Keratinocyte (primary cell): Measurements from ENCODE around the gene OSGEP. TPM values are rescaled to one million over a fixed set of nuclear protein-coding genes. Genes with fewer than 3 reads are reported as not detected.

Experiments used
- DNase-seq: peaks from one replicate; pipeline ENCODE4 v3.0.0-alpha.2; 2011; ENCODE audit warnings: low read depth, missing footprints, low spot score
- FAIRE-seq: peaks from 2 replicates; lab custom pipeline; 2011; peaks lifted over from hg19 to GRCh38; lab: Jason Lieb, UNC
- H2AFZ ChIP-seq: 2 replicates; pipeline ENCODE4 v1.6.0; 2012; ENCODE audit warnings: low read length, control low read depth, inconsistent platforms; ENCODE audit not compliant: control insufficient read depth
- H3K27ac ChIP-seq: 2 replicates; pipeline ENCODE4 v1.5.1; 2011; ENCODE audit warnings: low read length; ENCODE audit not compliant: control insufficient read depth, insufficient read depth
- H3K27me3 ChIP-seq: 3 replicates; pipeline ENCODE4 v1.6.0; 2011; ENCODE audit warnings: low read length; ENCODE audit not compliant: control insufficient read depth, insufficient read depth; ENCODE audit errors: extremely low read depth
- H3K36me3 ChIP-seq, 2 experiments: 2 replicates in 1 of 2; 3 replicates in 1 of 2; pipeline ENCODE4 v1.5.1; 2011; ENCODE audit warnings: low read length in 2 of 2, mild to moderate bottlenecking in 1 of 2; ENCODE audit not compliant: control insufficient read depth in 2 of 2, insufficient read depth in 2 of 2; ENCODE audit errors: extremely low read depth in 1 of 2
- H3K4me1 ChIP-seq: 3 replicates; pipeline ENCODE4 v1.5.1; 2011; ENCODE audit warnings: low read length; ENCODE audit not compliant: control insufficient read depth, insufficient read depth; ENCODE audit errors: extremely low read depth
- H3K4me2 ChIP-seq: 3 replicates; pipeline ENCODE4 v1.6.0; 2011; ENCODE audit warnings: low read depth, low read length; ENCODE audit not compliant: control insufficient read depth, insufficient read depth; ENCODE audit errors: extremely low read depth
- H3K4me3 ChIP-seq, 3 experiments: fragments of 200-600 bp in 1 of 3; sonication (generic) in 1 of 3; 2 replicates in 2 of 3; 3 replicates in 1 of 3; pipeline ENCODE4 v1.5.1; 2011 to 2016; ENCODE audit warnings: low read length in 3 of 3, mild to moderate bottlenecking in 3 of 3, control low read depth in 2 of 3, inconsistent platforms in 1 of 3, low read depth in 1 of 3, mixed read lengths in 1 of 3, mixed run types in 1 of 3, moderate library complexity in 1 of 3; ENCODE audit not compliant: control insufficient read depth in 2 of 3, insufficient read depth in 2 of 3; ENCODE audit errors: extremely low read depth in 1 of 3
- H3K79me2 ChIP-seq: 2 replicates; pipeline ENCODE4 v1.6.0; 2012; ENCODE audit warnings: low read length; ENCODE audit not compliant: control insufficient read depth, insufficient read depth
- H3K9ac ChIP-seq: 3 replicates; pipeline ENCODE4 v1.6.0; 2011; ENCODE audit warnings: low read length; ENCODE audit not compliant: control insufficient read depth, insufficient read depth; ENCODE audit errors: extremely low read depth
- H3K9me1 ChIP-seq: 3 replicates; pipeline ENCODE4 v1.6.0; 2011; ENCODE audit warnings: low read length; ENCODE audit not compliant: control insufficient read depth, insufficient read depth; ENCODE audit errors: extremely low read depth
- H3K9me3 ChIP-seq: 2 replicates; pipeline ENCODE4 v1.5.1; 2012; ENCODE audit warnings: low read depth, low read length; ENCODE audit not compliant: control insufficient read depth
- H4K20me1 ChIP-seq: 3 replicates; pipeline ENCODE4 v1.6.0; 2011; ENCODE audit warnings: low read length; ENCODE audit not compliant: control insufficient read depth, insufficient read depth; ENCODE audit errors: extremely low read depth
- EZH2 ChIP-seq: IDR thresholded peaks from one replicate; pipeline ENCODE4 v1.6.1; 2012; ENCODE audit warnings: inconsistent platforms, mild to moderate bottlenecking, low read length, moderate library complexity
- dilution Hi-C: fragments of 300-500 bp; cut with MboI; formaldehyde crosslinking; loops from one replicate; pipeline ENCODE4 v1.7.0; 2020; ENCODE audit warnings: low sequenced_read_pairs; ENCODE audit not compliant: extremely low pct_ligation_motif_present
- polyA plus RNA-seq, 5 experiments: library from polyadenylated mRNA; depleted of rRNA in 3 of 5; stranded (reverse) in 3 of 5; stranded (forward) in 1 of 5; unstranded in 1 of 5; fragments of >200 nt; gene quantifications; 1 replicate in 1 of 5; 2 replicates in 3 of 5; 3 replicates in 1 of 5; pipeline versions ENCODE4 v1.2.1 to v1.2.3, GENCODE V29; 2011 to 2012; ENCODE audit warnings: missing spikeins in 2 of 5, low read depth in 1 of 5, low replicate concordance in 1 of 5
- TF ChIP-seq, protein P1 (sequence below), 3 experiments: IDR thresholded peaks in 1 of 3; conservative IDR thresholded peaks in 1 of 3; optimal IDR thresholded peaks in 1 of 3; 2 replicates in 2 of 3; 3 replicates in 1 of 3; pipeline versions ENCODE3 to v1.5.1; 2011; ENCODE audit warnings: low read length in 3 of 3, mild to moderate bottlenecking in 3 of 3, moderate library complexity in 2 of 3, control low read depth in 1 of 3, inconsistent platforms in 1 of 3; ENCODE audit not compliant: insufficient read depth in 2 of 3; ENCODE audit errors: extremely low read depth in 1 of 3

OSGEP gene
- polyA plus RNA-seq, 1 donor (not counting 4 experiments of a cell fraction or from before 2014, with no cell fraction given), result 34.5 TPM

DNA sequence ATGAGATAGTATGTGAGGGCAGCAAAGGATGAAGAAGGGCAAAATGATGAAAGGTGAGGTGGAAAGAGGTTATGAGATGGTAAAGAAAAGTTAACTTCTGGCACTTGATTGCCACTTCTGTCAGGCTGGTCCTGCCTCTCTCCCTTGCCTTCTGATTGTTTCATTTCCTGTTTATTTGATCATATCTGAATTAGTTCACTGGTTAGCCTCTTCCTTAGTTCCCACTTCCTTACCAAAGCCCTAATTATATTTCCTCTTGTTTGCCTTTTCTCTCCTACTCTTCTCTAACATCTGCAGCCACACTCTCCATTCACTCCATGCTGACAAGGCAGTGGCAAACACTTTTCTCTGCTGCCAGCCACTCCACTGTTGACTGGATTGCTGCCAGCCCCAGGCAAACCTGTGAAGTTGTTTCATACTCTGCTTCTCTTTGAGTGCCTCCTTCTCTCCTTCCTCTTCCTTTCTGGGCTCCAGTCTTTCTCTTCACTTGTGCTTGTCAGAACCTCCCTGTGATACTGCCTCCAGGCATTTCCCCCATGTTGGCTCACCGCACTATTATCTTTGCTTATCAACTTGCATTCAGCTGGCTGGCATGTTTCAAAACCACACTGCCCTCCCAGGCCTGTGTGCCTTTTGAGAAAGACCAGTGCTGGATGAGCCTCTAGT, 22.7 kb upstream of the OSGEP start:
- Histone ChIP-seq H3K9me1 (peaks cover 4% of the 10 kb centered on the region), H3K9me3 (no peaks in the 10 kb centered on the region), H3K4me1 (peaks cover 18% of the 10 kb centered on the region), H3K79me2 (peaks cover 20% of the 10 kb centered on the region), H2AFZ (no peak overlapping the region), H3K27ac (peak overlapping the region; percentile 10), H3K9ac (no peak overlapping the region), H4K20me1 (peaks cover 7% of the 10 kb centered on the region), H3K36me3 (peaks cover 28 to 57% of the 10 kb centered on the region in 2 experiments), H3K4me3 (no peak overlapping the region), H3K27me3 (no peaks in the 10 kb centered on the region), H3K4me2 (no peak overlapping the region)
- dilution Hi-C loops, result no loop called here
- FAIRE-seq (peak; percentile 20), DNase-seq (no peak)
- TF ChIP-seq EZH2, result no peak
- TF ChIP-seq, protein P1, sequence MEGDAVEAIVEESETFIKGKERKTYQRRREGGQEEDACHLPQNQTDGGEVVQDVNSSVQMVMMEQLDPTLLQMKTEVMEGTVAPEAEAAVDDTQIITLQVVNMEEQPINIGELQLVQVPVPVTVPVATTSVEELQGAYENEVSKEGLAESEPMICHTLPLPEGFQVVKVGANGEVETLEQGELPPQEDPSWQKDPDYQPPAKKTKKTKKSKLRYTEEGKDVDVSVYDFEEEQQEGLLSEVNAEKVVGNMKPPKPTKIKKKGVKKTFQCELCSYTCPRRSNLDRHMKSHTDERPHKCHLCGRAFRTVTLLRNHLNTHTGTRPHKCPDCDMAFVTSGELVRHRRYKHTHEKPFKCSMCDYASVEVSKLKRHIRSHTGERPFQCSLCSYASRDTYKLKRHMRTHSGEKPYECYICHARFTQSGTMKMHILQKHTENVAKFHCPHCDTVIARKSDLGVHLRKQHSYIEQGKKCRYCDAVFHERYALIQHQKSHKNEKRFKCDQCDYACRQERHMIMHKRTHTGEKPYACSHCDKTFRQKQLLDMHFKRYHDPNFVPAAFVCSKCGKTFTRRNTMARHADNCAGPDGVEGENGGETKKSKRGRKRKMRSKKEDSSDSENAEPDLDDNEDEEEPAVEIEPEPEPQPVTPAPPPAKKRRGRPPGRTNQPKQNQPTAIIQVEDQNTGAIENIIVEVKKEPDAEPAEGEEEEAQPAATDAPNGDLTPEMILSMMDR (optimal IDR thresholded peaks at IDR 0.05 in 1 of 3, IDR thresholded peaks at IDR 0.05 in 1 of 3, conservative IDR thresholded peaks at IDR 0.05 in 1 of 3; ENCODE audit: extremely low read depth in 1 of 3, insufficient read depth in 2 of 3, low read length in 3 of 3), result no peak

DNA sequence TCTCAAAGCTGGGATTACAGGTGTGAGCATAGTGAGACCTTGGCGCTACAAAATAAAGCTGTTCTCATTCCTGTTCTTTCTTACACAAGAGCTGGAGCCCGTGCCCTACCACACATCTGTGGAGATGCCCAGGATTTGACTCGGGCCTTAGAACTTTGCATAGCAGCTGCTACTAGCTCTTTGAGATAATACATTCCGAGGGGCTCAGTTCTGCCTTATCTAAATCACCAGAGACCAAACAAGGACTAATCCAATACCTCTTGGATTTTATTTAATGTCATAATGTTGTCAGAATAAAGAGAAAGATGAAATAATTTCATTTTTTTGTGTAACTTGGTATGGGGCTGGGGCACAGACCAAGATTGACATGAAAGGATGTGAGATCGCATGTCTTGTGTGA, 22.2 kb upstream of the OSGEP start:
- no peak for TF ChIP-seq EZH2
- TF ChIP-seq, protein P1 (optimal IDR thresholded peaks at IDR 0.05 in 1 of 3, IDR thresholded peaks at IDR 0.05 in 1 of 3, conservative IDR thresholded peaks at IDR 0.05 in 1 of 3; ENCODE audit: extremely low read depth in 1 of 3, insufficient read depth in 2 of 3, low read length in 3 of 3), result no peak
- DNase-seq, result no peak
- H3K79me2 ChIP-seq, result peaks cover 26% of the 10 kb centered on the region
- H4K20me1 ChIP-seq, result peaks cover 10% of the 10 kb centered on the region
- H3K4me1 ChIP-seq, result peaks cover 24% of the 10 kb centered on the region
- H2AFZ ChIP-seq, result no peak overlapping the region
- H3K4me2 ChIP-seq, result no peak overlapping the region
- H3K4me3 ChIP-seq, result no peak overlapping the region
- no peak for FAIRE-seq
- no peak overlapping the region for H3K27ac ChIP-seq
- peaks cover 31 to 62% of the 10 kb centered on the region in 2 experiments for H3K36me3 ChIP-seq
- dilution Hi-C loops, result no loop called here
- H3K9me3 ChIP-seq, result no peaks in the 10 kb centered on the region
- no peak overlapping the region for H3K9ac ChIP-seq
- peaks cover 4% of the 10 kb centered on the region for H3K9me1 ChIP-seq
- no peaks in the 10 kb centered on the region for H3K27me3 ChIP-seq
